ENCODE results near the gene SYTL3. TPM values are rescaled to one million over a fixed set of nuclear protein-coding genes. Genes with fewer than 3 reads are reported as not detected.

Gene SYTL3
- total and polyA plus RNA-seq, 9 of the 15 experiments (the other 6 are each of a cell fraction or from before 2014, with no cell fraction given), result 0.04 to 0.46 (median 0.17) TPM; not detected in 1

- TF ChIP-seq REST (IDR thresholded peaks at IDR 0.05; ENCODE audit: borderline replicate concordance), result no peak
- TF ChIP-seq REST (CRISPR knock-in tag; IDR thresholded peaks at IDR 0.05; ENCODE audit: low read depth), result no peak
- TF ChIP-seq BCOR (IDR thresholded peaks at IDR 0.05), result no peak
- TF ChIP-seq HDAC8 (tag; IDR thresholded peaks at IDR 0.05), result no peak
- TF ChIP-seq CREB3 (tag; conservative IDR thresholded peaks at IDR 0.05; ENCODE audit: low read depth), result no peak
- TF ChIP-seq ZNF263 (CRISPR knock-in tag; IDR thresholded peaks at IDR 0.05; ENCODE audit: borderline replicate concordance), result no peak
- no peak for TF ChIP-seq ZNF57 (CRISPR knock-in tag; IDR thresholded peaks at IDR 0.05)
- TF ChIP-seq DACH1 (IDR thresholded peaks at IDR 0.05; ENCODE audit: partially characterized antibody), result no peak
- TF ChIP-seq MITF (IDR thresholded peaks at IDR 0.05), result no peak
- TF ChIP-seq KLF6 (CRISPR knock-in tag; IDR thresholded peaks at IDR 0.05; ENCODE audit: borderline replicate concordance), result no peak
- TF ChIP-seq HNRNPK (IDR thresholded peaks at IDR 0.05; ENCODE audit: low read depth, low read length, poor library complexity, severe bottlenecking), result no peak
- no peak for TF ChIP-seq ZC3H8 (IDR thresholded peaks at IDR 0.05)
- no peak for TF ChIP-seq ZKSCAN1 (IDR thresholded peaks at IDR 0.05; ENCODE audit: low read depth, low read length)
- no peak for TF ChIP-seq RAD21 (CRISPR knock-in tag; conservative IDR thresholded peaks at IDR 0.05 in 1 of 2, IDR thresholded peaks at IDR 0.05 in 1 of 2)
- peak; percentile 72 for TF ChIP-seq CEBPG (CRISPR knock-in tag; IDR thresholded peaks at IDR 0.05)
- TF ChIP-seq CEBPG (tag; conservative IDR thresholded peaks at IDR 0.05 in 1 of 2, IDR thresholded peaks at IDR 0.05 in 1 of 2), result peak; percentile 46 to 86; a peak in 3 of 4 replicates
Observed at GRCh38 chr6:158737710-158738615, 88.1 kb downstream of the SYTL3 start (continued).

All from K562 (cell line).